ENCODE measurements around the gene GLDC. TPM values are rescaled to one million over a fixed set of nuclear protein-coding genes. Genes with fewer than 3 reads are reported as not detected.
A peak's percentile ranks its signal among the peaks of the same experiment; 100 is the strongest.
"Not testable (repeated sequence)": the region's sequence is repeated elsewhere in the genome, so short reads cannot be mapped to it uniquely, and the experiment has no call there.

GLDC gene
- total RNA-seq = 10 to 100 TPM; 20.3 to 56.6 TPM
- 10 to 100 TPM; 31.9 to 41.1 TPM for polyA plus RNA-seq (ENCODE audit: insufficient read length in 2 of 2)
- long read RNA-seq, donor 1, partial matches to known transcripts = 0 of 5 reads
- long read RNA-seq, donor 1, other reads (novel, unspliced or antisense) = 0 of 5 reads
- long read RNA-seq, donor 2, partial matches to known transcripts = 0 of 5 reads
- long read RNA-seq, donor 2, other reads (novel, unspliced or antisense) = 0 of 5 reads
- long read RNA-seq, donor 3, partial matches to known transcripts = 0 of 5 reads
- long read RNA-seq, donor 3, other reads (novel, unspliced or antisense) = 0 of 5 reads
- long read RNA-seq, donor 4, partial matches to known transcripts = 7 of 7 reads
- long read RNA-seq, donor 4, other reads (novel, unspliced or antisense) = 0 of 7 reads

DNA sequence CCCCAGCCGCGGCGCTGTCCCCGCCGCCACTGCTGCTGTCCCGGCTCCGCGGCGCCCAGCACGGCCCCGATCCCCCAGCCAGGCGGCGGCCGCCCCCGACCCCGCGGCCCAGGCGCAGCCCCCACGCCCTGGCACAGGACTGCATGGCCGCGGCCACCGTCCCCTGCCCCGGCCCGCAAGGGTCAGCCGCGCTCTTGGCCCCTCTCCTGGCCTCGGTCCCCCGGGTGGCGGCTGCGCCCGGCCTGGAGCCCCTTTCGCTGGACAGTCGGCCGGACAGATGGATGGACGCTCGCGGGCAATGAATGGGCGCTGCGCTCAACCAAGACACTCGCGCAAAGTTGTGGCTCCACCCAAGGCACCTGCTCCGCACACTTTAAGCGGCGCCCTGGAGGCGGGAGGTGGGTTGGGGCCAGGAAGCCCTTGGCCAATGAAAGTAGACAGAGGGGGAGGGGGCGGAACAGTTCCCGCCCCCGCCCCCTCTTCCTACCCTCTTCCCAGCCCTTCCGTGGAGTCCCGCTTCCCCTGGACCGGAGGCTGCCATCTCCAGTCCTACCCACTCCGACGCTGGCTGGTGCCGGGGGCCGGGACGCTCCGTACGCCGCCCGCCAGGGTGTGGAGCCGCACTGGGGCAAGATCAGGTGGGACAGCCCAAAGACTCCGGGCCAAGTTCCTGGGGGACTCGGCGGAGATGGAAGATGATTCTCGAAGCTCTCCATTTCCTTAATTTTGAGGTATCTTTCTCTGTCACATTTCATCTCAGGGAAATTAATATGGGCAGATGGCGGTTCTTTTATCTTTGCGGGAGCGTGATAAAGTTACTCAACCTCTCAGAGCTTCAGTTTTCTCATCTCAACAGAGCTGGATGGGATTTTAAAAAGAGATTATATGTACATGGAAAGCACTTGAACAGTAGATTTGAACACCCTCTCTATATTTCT, at the start of gene GLDC:
TSS of gene GLDC (minus strand) at position 375 of the 938 bp plus-strand sequence. CDS start at position 145, 230 bp downstream.
- DNase-seq (ENCODE audit: low read depth in 4 of 6, low spot score in 6 of 6) = peak; percentile 70 to 95 (median 81)
- Histone ChIP-seq H3K4me3 (ENCODE audit: low read depth, low read length) (peak within 1 kb of the TSS; percentile 67), H3K27ac (ENCODE audit: low read depth, low read length) (peak within 1 kb of the TSS; percentile 76), H3K36me3 (ENCODE audit: control insufficient read depth, insufficient read depth, low read length) (no peaks in the 10 kb centered on the region), H3K4me1 (ENCODE audit: control insufficient read depth, insufficient read depth, low read length) (peaks cover 26% of the 10 kb centered on the region), H3K27me3 (ENCODE audit: control insufficient read depth, insufficient read depth, low read length) (peaks cover 11% of the 10 kb centered on the region), H3K9me3 (ENCODE audit: control insufficient read depth, insufficient read depth, low read length) (no peaks in the 10 kb centered on the region)
- under 1% methylated on average over 59 of the region's 68 CpGs for WGBS (ENCODE audit: insufficient coverage)

DNA sequence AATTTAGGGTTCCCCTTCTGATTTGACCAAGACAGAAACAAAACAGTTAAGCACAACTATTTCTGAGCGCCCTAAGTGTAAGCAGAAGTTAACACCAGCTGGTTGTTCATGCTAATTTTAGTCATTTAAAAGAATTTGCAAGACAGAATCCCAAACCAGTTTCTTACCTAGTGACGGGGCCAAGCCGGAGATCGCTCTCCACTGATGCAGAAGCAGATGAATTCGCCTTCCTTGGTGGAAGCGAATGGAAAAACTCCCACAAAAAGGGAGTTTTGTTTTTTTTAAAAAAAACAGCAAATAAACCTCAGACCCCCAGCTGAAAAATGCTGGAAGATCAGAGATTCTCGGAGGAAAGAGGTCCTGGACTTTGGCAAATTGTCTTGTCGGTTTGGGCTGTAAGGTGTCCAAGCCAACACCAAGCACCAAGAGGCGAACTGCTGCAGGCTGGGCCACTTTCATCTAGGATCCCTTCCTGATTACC, 47.4 kb upstream of the GLDC start:
- Histone ChIP-seq H3K27ac (ENCODE audit: low read depth, low read length) (no peak overlapping the region), H3K9me3 (ENCODE audit: control insufficient read depth, insufficient read depth, low read length) (no peaks in the 10 kb centered on the region), H3K27me3 (ENCODE audit: control insufficient read depth, insufficient read depth, low read length) (no peaks in the 10 kb centered on the region), H3K4me3 (ENCODE audit: low read depth, low read length) (no peak overlapping the region), H3K36me3 (ENCODE audit: control insufficient read depth, insufficient read depth, low read length) (no peaks in the 10 kb centered on the region), H3K4me1 (ENCODE audit: control insufficient read depth, insufficient read depth, low read length) (no peaks in the 10 kb centered on the region)
- peak in 1 of 6 donors; percentile 16 for DNase-seq (ENCODE audit: low read depth in 4 of 6, low spot score in 6 of 6)
- 69% methylated on average over 2 of the region's 9 CpGs for WGBS (ENCODE audit: insufficient coverage)

DNA sequence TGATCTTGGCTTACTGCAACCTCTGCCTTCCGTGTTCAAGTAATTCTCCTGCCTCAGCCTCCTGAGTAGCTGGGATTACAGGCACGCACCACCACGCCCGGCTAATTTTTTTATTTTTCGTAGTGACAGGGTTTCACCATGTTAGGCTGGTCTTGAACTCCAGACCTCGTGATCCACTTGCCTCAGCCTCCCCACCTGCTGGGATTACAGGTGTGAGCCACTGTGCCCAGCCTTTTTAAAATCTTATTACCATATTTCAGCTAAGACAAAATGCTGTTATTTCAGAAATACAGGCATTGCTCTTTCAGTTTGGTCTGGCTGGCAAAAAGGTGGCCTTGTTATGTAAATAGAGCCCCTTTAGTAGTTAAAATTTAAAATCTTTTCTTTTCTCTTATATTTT, 46.9 kb upstream of the GLDC start:
- no peak for DNase-seq (ENCODE audit: low read depth in 4 of 6, low spot score in 6 of 6)
- Histone ChIP-seq H3K36me3 (ENCODE audit: control insufficient read depth, insufficient read depth, low read length) (no peaks in the 10 kb centered on the region), H3K27ac (ENCODE audit: low read depth, low read length) (no peak overlapping the region), H3K4me1 (ENCODE audit: control insufficient read depth, insufficient read depth, low read length) (no peaks in the 10 kb centered on the region), H3K27me3 (ENCODE audit: control insufficient read depth, insufficient read depth, low read length) (no peaks in the 10 kb centered on the region), H3K9me3 (ENCODE audit: control insufficient read depth, insufficient read depth, low read length) (no peaks in the 10 kb centered on the region), H3K4me3 (ENCODE audit: low read depth, low read length) (no peak overlapping the region)
- WGBS (ENCODE audit: insufficient coverage) = 85% methylated on average over 5 of the region's 6 CpGs

DNA sequence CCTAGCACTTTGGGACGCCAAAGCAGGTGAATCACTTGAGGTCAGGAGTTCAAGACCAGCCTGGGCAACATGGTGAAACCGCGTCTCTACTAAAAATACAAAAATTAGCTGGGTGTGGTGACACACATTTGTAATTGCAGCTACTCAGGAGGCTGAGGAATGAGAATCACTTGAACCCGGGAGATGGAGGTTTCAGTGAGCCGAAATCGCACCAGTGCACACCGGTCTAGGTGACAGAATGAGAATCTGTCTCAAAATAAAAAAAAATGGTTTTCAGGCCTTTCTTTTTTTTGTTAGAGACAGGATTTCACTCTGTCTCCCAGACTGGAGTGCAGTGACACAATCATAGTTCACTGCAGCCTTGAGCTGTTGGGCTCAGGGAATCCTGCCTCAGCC, 45.1 kb upstream of the GLDC start:
- H3K9me3 ChIP-seq (ENCODE audit: control insufficient read depth, insufficient read depth, low read length); H3K36me3 ChIP-seq (ENCODE audit: control insufficient read depth, insufficient read depth, low read length); DNase-seq (ENCODE audit: low read depth in 4 of 6, low spot score in 6 of 6); H3K27me3 ChIP-seq (ENCODE audit: control insufficient read depth, insufficient read depth, low read length); H3K27ac ChIP-seq (ENCODE audit: low read depth, low read length); H3K4me3 ChIP-seq (ENCODE audit: low read depth, low read length); H3K4me1 ChIP-seq (ENCODE audit: control insufficient read depth, insufficient read depth, low read length): not testable (repeated sequence)
- 100% methylated on average over 4 of the region's 7 CpGs for WGBS (ENCODE audit: insufficient coverage)

DNA sequence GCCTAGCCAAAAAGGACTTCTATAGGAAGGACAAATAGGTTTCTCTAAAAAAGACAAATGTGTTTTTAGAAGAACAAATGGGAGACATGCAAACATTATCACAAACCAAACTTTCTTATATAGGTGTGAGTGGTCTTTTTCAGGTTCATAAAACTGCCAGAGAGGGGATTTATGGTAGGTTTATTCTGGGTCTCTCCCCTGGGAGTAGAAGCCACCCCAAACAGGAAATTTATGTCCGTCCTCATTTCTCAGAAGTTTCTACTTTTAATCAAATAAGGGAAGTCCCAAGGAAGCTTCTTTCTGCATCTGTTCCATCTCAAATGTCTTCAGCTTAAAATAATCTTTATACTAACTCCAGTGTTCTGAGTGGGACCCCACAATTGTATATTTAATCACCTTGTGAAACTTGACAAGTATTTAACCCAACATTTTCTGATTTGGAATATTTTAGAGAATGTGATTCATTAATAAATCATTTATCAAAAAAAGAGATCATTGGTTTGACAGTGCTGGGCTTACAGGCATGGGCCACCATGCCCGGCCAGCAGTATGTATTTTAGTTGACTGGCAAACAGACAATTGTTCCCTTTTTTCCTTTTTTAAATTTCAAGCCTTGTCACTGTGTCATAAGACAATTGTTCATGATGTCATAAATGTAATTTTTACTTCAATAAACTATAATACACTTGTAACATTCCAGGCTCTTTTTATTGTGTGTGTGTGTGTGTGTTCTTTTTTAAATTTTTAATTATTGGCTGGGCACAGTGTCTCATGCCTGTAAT, 44.6 kb upstream of the GLDC start:
- H3K27me3 ChIP-seq (ENCODE audit: control insufficient read depth, insufficient read depth, low read length) = no peaks in the 10 kb centered on the region

DNA sequence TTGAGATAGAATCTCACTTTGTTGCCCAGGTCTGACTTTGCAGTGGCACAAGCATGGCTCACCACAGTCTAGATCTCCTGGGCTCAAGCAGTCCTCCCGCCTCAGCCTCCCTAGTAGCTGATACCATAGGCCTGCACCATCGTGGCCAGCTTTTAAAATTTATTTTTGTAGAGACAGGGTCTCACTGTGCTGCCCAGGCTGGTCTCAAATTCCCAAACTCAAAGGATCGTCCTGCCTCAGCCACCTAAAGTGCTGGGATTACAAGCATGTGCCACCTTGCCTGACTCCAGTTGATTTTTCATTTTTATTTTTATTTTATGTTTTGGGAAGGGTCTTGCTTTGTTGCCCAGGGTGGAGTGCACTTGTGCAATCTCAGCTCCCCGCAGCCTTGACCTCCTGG, 41.7 kb upstream of the GLDC start:
- peaks cover 4% of the 10 kb centered on the region for H3K4me1 ChIP-seq (ENCODE audit: control insufficient read depth, insufficient read depth, low read length)
- no peak overlapping the region for H3K4me3 ChIP-seq (ENCODE audit: low read depth, low read length)
- 94% methylated on average over 3 of the region's 4 CpGs for WGBS (ENCODE audit: insufficient coverage)
- no peaks in the 10 kb centered on the region for H3K27me3 ChIP-seq (ENCODE audit: control insufficient read depth, insufficient read depth, low read length)
- no peaks in the 10 kb centered on the region for H3K9me3 ChIP-seq (ENCODE audit: control insufficient read depth, insufficient read depth, low read length)
- H3K36me3 ChIP-seq (ENCODE audit: control insufficient read depth, insufficient read depth, low read length) = no peaks in the 10 kb centered on the region
- no peak overlapping the region for H3K27ac ChIP-seq (ENCODE audit: low read depth, low read length)
- no peak for DNase-seq (ENCODE audit: low read depth in 4 of 6, low spot score in 6 of 6)

More for the DNA sequence above, 44.6 kb upstream of the GLDC start:
- no peak for DNase-seq (ENCODE audit: low read depth in 4 of 6, low spot score in 6 of 6)
- H3K27ac ChIP-seq (ENCODE audit: low read depth, low read length) = no peak overlapping the region
- no peaks in the 10 kb centered on the region for H3K36me3 ChIP-seq (ENCODE audit: control insufficient read depth, insufficient read depth, low read length)
- no CpG with 5 or more reads among the region's 2 CpGs for WGBS (ENCODE audit: insufficient coverage)
- no peaks in the 10 kb centered on the region for H3K4me1 ChIP-seq (ENCODE audit: control insufficient read depth, insufficient read depth, low read length)
- no peaks in the 10 kb centered on the region for H3K9me3 ChIP-seq (ENCODE audit: control insufficient read depth, insufficient read depth, low read length)
- no peak overlapping the region for H3K4me3 ChIP-seq (ENCODE audit: low read depth, low read length)

DNA sequence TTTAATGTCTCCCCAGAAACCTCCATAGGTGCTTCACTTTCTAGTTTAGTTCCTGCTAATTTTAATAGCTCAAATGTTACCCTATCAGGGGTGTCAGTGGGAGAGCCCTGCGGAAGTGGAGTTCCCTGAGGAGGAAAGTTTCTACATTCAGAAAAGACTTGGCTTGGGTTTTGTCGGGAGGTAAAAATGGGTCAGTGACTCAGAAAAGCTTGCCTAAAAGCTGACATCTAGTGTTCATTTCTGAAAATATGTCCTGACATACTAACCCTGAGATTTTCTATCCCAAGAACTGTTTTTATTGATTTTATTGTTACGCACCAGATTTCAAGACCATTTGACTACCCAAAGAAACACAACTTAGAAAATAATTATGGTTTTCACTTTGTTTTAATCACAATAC, 40.9 kb upstream of the GLDC start:
- WGBS (ENCODE audit: insufficient coverage) = 40% methylated on average over 1 of the region's 3 CpGs
- Histone ChIP-seq H3K4me1 (ENCODE audit: control insufficient read depth, insufficient read depth, low read length) (peaks cover 6% of the 10 kb centered on the region), H3K27ac (ENCODE audit: low read depth, low read length) (no peak overlapping the region), H3K36me3 (ENCODE audit: control insufficient read depth, insufficient read depth, low read length) (no peaks in the 10 kb centered on the region), H3K4me3 (ENCODE audit: low read depth, low read length) (no peak overlapping the region), H3K9me3 (ENCODE audit: control insufficient read depth, insufficient read depth, low read length) (no peaks in the 10 kb centered on the region), H3K27me3 (ENCODE audit: control insufficient read depth, insufficient read depth, low read length) (no peaks in the 10 kb centered on the region)
- peak in 2 of 6 donors; percentile 35 to 68 for DNase-seq (ENCODE audit: low read depth in 4 of 6, low spot score in 6 of 6)

DNA sequence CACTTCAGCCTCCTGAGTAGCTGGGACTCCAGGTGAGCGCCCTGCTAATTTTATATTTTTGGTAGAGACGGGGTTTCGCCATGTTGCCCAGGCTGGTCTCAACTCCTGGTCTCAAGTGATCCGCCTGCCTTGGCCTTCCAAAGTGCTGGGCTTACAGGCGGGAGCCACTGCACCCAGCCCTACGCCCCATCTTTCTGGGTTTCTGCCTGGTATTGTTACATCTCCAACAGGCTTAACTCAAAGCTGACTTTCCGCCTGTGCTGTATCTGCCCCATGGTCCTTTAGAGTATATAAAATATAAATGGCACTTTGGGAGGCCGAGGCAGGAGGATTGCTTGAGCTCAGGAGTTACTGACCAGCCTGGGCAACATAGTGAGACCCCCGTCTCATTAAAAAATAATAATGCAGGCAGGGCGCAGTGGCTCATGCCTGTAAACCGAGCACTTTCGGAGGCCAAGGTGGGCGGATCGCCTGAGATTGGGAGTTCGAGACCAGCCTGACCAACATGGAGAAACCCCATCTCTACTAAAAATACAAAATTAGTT, 36.5 kb upstream of the GLDC start:
- H3K4me3 ChIP-seq (ENCODE audit: low read depth, low read length) = peak overlapping the region; percentile 100
- WGBS (ENCODE audit: insufficient coverage) = 56% methylated on average over 11 of the region's 15 CpGs
- no peaks in the 10 kb centered on the region for H3K36me3 ChIP-seq (ENCODE audit: control insufficient read depth, insufficient read depth, low read length)
- peaks cover 6% of the 10 kb centered on the region for H3K4me1 ChIP-seq (ENCODE audit: control insufficient read depth, insufficient read depth, low read length)
- no peak for DNase-seq (ENCODE audit: low read depth in 4 of 6, low spot score in 6 of 6)
- no peaks in the 10 kb centered on the region for H3K9me3 ChIP-seq (ENCODE audit: control insufficient read depth, insufficient read depth, low read length)
- H3K27ac ChIP-seq (ENCODE audit: low read depth, low read length) = peak overlapping the region; percentile 100
- H3K27me3 ChIP-seq (ENCODE audit: control insufficient read depth, insufficient read depth, low read length) = no peaks in the 10 kb centered on the region
